Measurements from ENCODE around the gene TENT5C. TPM values are rescaled to one million over a fixed set of nuclear protein-coding genes. Genes with fewer than 3 reads are reported as not detected.

TENT5C gene
- total and polyA plus RNA-seq, 9 of the 15 experiments (the other 6 are each of a cell fraction or from before 2014, with no cell fraction given): 1.8 to 7.7 (median 4.0) TPM

- TF ChIP-seq, protein P1, sequence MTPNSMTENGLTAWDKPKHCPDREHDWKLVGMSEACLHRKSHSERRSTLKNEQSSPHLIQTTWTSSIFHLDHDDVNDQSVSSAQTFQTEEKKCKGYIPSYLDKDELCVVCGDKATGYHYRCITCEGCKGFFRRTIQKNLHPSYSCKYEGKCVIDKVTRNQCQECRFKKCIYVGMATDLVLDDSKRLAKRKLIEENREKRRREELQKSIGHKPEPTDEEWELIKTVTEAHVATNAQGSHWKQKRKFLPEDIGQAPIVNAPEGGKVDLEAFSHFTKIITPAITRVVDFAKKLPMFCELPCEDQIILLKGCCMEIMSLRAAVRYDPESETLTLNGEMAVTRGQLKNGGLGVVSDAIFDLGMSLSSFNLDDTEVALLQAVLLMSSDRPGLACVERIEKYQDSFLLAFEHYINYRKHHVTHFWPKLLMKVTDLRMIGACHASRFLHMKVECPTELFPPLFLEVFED (CRISPR knock-in tag; conservative IDR thresholded peaks at IDR 0.05): no peak
- no peak for TF ChIP-seq ZNF408 (CRISPR knock-in tag; IDR thresholded peaks at IDR 0.05; ENCODE audit: low read depth)
- peak; percentile 65; the same call in 1 of the 2 replicates for TF ChIP-seq LEF1 (IDR thresholded peaks at IDR 0.05)
- TF ChIP-seq ARHGAP35 (IDR thresholded peaks at IDR 0.05; ENCODE audit: partially characterized antibody): no peak
- no peak for TF ChIP-seq SMARCA4 (IDR thresholded peaks at IDR 0.05)
- no peak for TF ChIP-seq STAT5A (IDR thresholded peaks at IDR 0.05; ENCODE audit: borderline replicate concordance, low read length)
- no peak for TF ChIP-seq U2AF2 (optimal IDR thresholded peaks at IDR 0.05; ENCODE audit: low read depth, low read length)
- TF ChIP-seq MXI1 (IDR thresholded peaks at IDR 0.05; ENCODE audit: low read depth, low read length): no peak
- no peak for TF ChIP-seq HNRNPL (IDR thresholded peaks at IDR 0.05; ENCODE audit: low read depth, low read length)
- no peak for TF ChIP-seq SAFB (IDR thresholded peaks at IDR 0.05; ENCODE audit: borderline replicate concordance, low read depth, low read length)
- no peak for TF ChIP-seq ATF3 (IDR thresholded peaks at IDR 0.05)
- no peak for TF ChIP-seq ATF3 (CRISPR knock-in tag; conservative IDR thresholded peaks at IDR 0.05)
- TF ChIP-seq JUND (IDR thresholded peaks at IDR 0.05; ENCODE audit: borderline replicate concordance, low read depth, low read length): no peak
- no peak for TF ChIP-seq JUND (tag; IDR thresholded peaks at IDR 0.05; ENCODE audit: borderline replicate concordance, low read depth, low read length)
- no peak for TF ChIP-seq PHB2 (IDR thresholded peaks at IDR 0.05; ENCODE audit: low read depth)
- no peak for TF ChIP-seq ZNF77 (CRISPR knock-in tag; IDR thresholded peaks at IDR 0.05)
- no peak for TF ChIP-seq HDAC2 (IDR thresholded peaks at IDR 0.05)
- no peak for TF ChIP-seq PTTG1 (tag; IDR thresholded peaks at IDR 0.05; ENCODE audit: low read depth)
- TF ChIP-seq ZKSCAN3 (CRISPR knock-in tag; IDR thresholded peaks at IDR 0.05): no peak
- 0 out of 2 replicates have a peak, but pooled peaks have one; percentile 22 for TF ChIP-seq DDX20 (tag; IDR thresholded peaks at IDR 0.05; ENCODE audit: low read depth)
- no peak for TF ChIP-seq NCOA2 (IDR thresholded peaks at IDR 0.05; ENCODE audit: partially characterized antibody in 2 of 2)
- no peak for TF ChIP-seq NEUROD1 (IDR thresholded peaks at IDR 0.05; ENCODE audit: borderline replicate concordance, low read depth, low read length, partially characterized antibody)
- no peak for TF ChIP-seq SMC3 (conservative IDR thresholded peaks at IDR 0.05; ENCODE audit: insufficient read depth, low read depth, low read length)
Observed at GRCh38 chr1:117660271-117660965, 54.6 kb downstream of the TENT5C start (continued).

All from K562 (cell line).